SW480 (cell line): ENCODE results near the gene ASPDH.

Experiments
- DNase-seq: peaks from one replicate; pipeline ENCODE4 v3.0.0-alpha.2; 2016; ENCODE audit warnings: low spot score

ASPDH gene

DNA sequence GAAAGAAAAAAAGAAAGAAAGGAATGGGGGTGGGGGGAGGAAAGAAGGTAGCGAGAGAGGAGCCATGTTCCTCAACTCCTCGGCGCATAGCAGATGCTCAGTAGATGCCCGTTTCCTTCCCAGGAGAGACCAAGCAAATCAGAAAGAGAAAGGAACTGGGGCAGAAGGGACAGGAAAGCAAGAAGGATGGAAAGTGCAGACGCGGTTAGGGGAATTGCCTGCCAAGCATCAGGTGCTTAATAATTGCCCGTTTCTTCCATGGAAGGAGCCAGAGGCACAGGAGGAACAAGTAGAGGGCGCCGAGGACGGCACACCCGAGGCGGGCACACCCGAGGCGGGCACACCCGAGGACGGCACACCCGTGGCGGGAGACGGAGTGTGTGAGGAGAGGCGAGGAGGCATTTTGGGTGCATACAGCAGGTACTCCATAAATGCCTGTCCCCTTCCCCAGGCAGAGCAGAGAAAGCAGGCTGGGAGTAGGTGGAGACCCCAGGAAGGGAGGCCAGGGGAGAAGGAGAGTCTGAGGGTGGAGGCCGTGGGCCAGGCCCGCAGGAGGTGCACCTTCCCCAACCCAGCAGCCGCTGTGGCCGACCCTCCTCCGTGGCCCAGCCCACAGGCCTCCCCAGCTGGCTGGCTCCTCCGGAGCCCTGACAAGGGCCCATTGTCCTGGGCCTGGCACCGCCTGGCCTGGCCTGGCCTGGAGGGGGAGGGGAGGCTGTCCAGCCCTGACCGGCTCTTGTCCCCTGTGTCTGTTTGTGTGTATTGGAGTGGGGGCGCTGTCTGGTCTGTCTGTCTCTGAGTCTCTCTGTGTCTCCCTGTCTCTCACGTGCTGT is 17.3 kb downstream of the ASPDH start:
- peak; percentile 70 for DNase-seq

- DNase-seq, result no peak
Observed at GRCh38 chr19:50495020-50495531, 18.6 kb downstream of the ASPDH start.

DNA sequence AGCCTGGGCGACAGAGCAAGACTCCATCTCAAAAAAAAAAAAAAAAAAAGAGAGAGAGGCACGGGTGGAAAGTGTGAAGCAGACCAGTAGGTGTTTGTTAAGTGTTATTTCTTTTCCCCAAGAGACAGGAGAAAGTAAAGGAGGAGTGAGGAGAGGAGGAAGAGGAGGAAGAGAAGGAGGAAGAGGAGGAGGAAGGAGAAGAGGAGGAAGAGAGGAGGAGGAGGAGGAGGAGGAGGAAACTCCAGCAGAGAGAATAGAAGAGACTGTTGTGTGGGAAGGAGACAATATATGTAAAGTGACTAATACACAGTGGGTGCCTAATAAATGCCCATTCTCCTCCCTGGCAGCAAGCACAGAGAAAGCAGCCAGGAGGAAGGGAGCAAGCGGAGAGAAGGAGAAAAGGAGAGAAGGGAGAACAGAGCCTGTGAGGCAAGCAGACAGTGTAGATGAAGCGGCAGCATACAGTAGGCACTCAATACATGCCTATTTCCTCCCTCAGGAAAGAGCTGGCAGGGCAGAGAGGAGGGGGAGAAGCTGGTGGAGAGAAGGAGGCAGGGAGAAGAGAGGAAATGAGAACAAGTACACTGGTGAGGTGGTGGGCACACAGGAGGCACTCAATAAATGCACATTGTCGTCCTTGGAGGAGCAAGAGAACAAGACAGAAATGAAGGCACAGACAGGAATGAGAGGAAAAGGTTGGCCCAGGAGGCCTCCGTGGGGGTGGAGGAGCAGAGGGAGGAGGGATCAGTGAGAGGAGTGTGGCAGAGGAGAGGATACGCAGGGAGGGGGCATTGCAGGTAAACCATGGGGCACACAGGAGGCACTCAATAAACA is 19.3 kb downstream of the ASPDH start:
- DNase-seq, result no peak

DNA sequence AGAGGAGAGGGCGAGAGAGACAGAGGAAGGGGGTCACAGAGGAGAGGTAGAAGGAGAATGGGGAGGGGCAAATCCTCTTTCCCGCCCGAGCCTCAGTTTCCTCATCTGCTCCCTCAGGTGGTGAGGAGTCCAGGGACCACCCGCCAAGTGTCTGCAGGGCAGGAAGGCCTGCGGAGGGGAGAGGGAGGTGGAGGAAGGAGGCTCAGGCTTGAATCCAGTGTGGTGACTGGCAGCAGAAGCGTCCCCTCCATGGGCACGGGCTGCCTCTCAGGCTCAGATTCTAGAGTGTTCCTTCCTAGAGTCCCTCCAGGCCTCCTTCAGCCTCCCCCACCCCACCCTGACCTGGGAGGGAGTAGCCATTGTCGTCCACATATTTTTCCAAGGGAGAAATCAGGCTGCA is 20.5 kb downstream of the ASPDH start:
- DNase-seq, result no peak

GRCh38 chr19:50492303-50493052 is 21.2 kb downstream of the ASPDH start:
- no peak for DNase-seq

DNA sequence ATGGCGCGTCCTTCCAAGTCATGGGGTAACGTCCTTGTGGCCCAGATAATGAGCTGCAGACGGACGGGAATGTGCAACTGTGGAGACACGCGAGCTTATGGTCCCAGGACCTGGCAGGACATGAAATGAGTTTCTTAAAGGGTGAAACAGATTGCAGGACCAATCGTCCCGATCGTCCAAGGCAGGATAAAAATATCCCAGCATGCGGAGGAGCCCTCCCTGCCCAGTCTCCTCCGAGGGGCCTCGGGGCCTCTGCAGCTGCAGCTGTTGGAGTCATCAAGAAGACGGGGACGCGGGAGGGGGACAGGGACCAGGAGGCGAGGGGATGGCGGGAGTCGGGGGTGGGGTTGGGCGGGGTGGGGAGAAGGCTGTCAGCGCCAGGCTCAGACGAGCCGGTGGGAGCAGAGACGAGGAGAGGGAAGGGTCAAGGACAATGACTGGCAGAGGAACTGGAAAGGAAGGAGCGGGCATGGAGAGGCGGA is 22.7 kb downstream of the ASPDH start:
- no peak for DNase-seq

DNA sequence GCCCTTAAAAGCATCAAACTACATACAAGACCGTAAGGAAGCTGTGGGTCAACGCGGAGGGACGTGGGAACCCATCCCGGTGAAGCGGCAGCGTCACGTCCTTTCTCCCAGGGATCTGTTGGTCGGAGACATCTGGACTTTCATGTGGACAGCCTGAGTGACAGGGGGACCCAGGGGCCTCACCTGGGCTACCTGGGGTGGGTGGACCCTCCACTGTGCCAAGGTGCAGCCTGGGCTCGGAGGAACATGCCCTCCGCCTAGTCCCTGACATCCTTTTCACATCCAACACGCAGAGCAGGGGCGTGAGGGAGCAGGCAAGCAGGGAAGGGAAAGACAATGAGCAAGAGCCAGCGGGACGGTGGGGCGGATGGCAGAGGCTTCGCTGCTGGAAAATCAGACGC is 23.3 kb downstream of the ASPDH start:
- no peak for DNase-seq

DNA sequence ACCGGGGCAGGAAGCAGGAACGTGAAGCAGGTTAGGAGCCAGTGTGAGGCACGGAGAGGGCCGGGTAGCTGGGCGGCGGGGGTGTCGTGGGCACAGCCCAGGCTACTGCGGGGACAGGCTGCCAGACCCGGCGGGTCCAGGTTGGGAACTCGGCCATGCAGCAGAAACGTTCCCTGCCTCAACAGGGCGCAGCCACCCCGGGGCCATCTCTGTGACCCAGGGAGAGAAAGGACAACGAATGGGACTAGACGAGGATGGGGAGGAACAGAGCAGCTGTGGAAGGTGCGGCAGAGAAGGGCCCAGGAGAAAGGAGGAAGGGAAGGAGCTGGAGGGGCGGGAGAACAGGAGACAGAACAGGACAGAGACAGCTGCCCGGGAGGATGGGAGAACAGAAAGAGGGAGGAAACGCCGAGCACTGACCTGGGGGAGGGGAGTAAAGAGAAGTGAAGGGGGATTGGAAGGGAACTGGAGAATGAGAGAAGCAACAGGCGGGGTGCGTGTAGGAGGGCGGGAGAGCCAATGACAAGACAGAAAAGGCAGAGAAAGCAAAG is 24.2 kb downstream of the ASPDH start:
- no peak for DNase-seq

- DNase-seq, result no peak
Observed at GRCh38 chr19:50488389-50489194, 25.1 kb downstream of the ASPDH start.

DNA sequence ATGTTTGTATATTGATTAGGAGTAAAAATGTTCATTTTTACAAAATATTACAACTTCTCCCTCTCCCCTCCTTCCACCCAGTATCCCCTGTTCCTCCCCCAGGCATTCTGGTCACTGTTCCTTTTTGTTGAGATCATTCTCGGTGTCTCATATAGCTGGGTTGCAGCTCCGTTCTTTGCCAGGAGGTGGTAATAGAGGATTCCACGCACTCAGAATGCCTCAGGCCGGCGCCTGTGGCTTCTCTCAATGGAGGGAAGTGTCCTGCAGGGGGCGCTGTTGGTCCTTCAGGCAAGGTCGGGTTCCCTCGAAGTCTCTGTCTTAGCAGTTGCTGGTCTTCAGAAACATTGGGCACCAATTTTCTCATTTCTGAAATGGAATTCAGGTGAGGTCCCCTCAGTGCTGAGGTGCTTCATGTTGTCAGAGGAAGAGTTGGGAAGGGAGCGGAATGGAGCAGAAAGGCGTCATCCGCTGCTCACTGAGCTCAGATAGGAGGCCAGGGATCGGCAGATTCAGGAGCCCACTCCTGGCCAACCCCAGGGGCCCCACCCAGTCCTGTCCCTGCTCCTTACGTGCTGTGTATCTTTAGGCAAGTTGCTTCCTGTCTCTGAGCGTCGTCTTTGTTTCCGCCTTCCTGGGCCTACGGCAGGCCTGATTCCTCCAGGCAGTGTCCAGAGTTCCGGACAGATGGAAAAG is 26.7 kb downstream of the ASPDH start:
- peak; percentile 47 for DNase-seq

GRCh38 chr19:50485284-50485955 is 28.3 kb downstream of the ASPDH start:
- no peak for DNase-seq

DNA sequence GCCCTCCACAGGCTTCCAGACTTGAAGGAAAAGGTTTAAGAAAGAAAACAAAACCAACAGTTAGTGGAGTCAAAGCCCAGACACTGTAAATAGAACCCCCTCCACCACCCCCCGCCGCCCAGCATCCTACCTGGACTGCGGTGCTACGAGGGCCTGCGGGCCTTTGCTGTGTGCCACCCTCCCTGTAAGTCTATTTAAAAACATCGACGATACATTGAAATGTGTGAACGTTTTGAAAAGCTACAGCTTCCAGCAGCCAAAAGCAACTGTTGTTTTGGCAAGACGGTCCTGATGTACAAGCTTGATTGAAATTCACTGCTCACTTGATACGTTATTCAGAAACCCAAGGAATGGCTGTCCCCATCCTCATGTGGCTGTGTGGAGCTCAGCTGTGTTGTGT is 30.8 kb downstream of the ASPDH start:
- DNase-seq, result no peak

DNA sequence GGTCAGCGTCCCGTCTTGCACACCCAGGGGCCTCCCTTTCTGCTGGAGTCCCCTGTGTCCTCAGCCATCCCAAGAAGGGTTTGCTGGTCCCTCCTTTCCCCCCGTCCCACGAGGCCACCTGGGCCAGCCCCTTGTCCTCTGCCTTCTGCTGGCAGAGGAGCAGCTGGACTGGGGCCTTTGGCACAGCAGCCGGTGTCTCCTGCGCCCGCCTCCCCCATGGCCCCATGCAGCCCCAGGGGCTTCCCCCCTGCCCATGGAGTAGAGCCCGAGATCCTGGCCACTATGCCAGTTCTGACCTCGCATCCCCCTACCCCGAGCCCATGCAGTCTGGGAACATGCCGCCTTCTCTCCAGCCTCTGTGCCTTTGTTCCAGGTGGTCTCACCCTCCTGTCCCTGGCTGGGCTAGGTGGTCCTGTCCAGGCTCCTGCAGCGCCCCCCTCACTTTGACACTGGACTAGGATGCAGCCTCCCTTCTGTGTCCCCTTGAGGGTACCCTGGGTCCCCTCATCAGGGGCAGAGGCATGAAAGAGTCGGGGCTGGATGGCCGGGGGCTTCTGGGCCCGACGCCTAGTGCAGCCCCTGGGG is 31.4 kb downstream of the ASPDH start:
- no peak for DNase-seq

GRCh38 chr19:50481351-50482149 is 32.2 kb downstream of the ASPDH start:
- no peak for DNase-seq

- no peak for DNase-seq
Observed at GRCh38 chr19:50480281-50481111, 33.2 kb downstream of the ASPDH start.

- DNase-seq, result no peak
Observed at GRCh38 chr19:50479761-50480251, 33.9 kb downstream of the ASPDH start.

GRCh38 chr19:50478901-50479715 is 34.6 kb downstream of the ASPDH start:
- DNase-seq, result no peak
